LNCaP clone FGC (cell line): ENCODE results near the gene PACSIN2.

Experiments used
- DNase-seq: peaks from one replicate; pipeline ENCODE4 v3.0.0-alpha.2; 2011; ENCODE audit warnings: low read depth
- H3K4me3 ChIP-seq: 2 replicates; pipeline ENCODE4 v1.5.1; 2011; ENCODE audit warnings: mild to moderate bottlenecking, low read depth, low read length, control low read depth
- TF ChIP-seq, protein P1 (sequence below): IDR thresholded peaks from 2 replicates; pipeline ENCODE4 v1.5.1; 2012; ENCODE audit warnings: mild to moderate bottlenecking; ENCODE audit not compliant: control insufficient read depth, insufficient read depth; ENCODE audit errors: extremely low read depth

The PACSIN2 gene

GRCh38 chr22:42880815-42881214, 134.1 kb downstream of the PACSIN2 start:
- no peak for DNase-seq
- TF ChIP-seq, protein P1, sequence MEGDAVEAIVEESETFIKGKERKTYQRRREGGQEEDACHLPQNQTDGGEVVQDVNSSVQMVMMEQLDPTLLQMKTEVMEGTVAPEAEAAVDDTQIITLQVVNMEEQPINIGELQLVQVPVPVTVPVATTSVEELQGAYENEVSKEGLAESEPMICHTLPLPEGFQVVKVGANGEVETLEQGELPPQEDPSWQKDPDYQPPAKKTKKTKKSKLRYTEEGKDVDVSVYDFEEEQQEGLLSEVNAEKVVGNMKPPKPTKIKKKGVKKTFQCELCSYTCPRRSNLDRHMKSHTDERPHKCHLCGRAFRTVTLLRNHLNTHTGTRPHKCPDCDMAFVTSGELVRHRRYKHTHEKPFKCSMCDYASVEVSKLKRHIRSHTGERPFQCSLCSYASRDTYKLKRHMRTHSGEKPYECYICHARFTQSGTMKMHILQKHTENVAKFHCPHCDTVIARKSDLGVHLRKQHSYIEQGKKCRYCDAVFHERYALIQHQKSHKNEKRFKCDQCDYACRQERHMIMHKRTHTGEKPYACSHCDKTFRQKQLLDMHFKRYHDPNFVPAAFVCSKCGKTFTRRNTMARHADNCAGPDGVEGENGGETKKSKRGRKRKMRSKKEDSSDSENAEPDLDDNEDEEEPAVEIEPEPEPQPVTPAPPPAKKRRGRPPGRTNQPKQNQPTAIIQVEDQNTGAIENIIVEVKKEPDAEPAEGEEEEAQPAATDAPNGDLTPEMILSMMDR = no peak
- H3K4me3 ChIP-seq = no peak overlapping the region

DNA sequence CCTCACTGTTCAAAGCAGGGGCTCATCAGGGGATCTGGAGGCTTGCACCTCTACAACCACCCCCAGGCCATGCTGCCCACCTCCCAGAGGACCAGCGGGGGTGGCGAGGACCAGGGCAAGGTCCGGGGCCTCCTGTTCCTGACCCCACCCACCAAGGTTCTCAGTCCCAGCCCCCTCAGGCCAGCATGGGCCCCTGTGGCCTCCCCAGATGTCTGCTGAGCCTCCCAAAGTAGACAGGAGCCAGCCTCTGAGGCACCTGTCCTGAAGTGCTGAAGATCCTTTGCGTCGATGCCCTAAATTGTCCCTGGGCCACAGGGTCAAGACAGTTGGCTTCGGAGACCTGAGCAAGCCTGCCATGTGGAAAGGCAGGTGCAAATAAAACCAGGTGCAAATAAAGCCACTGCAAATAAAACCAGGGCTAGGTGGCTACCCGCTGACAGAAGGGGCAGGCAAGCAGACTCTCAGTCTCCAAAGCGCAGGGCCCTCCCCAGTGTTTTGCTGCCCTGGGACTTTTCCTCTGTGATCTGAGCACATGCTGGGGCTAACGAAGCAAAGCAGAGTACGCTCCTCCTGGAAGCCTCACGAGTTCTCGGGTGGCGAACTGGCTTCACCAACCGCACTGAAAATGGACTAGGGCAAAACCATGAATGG, 135.5 kb downstream of the PACSIN2 start:
- TF ChIP-seq, protein P1 = no peak
- no peak for DNase-seq

DNA sequence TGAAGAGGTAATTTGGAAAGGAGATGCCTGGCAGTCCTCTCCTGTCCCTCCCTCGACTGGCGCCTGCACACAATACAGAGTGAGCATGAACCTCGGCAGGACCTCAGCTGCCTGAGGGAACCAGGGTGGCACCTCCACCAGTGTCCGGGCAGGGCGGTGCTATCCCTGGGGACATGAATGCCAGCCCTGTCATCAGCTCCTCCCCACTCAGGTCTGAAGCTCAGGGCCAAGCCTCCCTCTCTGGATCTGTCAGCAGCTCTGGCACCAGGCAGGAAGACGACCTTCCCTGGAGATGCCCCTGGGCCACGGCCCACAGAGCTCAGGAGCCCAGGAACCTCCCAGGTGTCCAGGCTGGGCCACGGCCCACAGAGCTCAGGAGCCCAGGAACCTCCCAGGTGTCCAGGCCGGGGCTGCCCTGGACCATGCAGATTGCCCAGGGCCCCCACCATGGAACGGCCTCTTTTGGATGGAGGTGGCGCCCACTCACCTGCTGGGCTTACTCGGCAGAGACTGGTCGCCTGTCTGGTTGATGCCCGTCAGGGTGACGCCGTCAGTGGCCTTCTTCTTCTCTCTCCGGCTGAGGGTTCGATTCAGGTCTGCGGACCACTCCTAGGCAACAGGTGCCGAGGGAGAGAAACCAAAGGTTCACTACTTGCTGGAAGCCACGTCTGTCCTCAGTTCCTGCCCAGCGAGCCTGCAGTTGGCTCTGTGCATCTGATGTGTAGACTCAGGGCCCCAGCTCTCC, 136.2 kb downstream of the PACSIN2 start:
- H3K4me3 ChIP-seq = no peak overlapping the region
- TF ChIP-seq, protein P1 = no peak
- no peak for DNase-seq

More for the DNA sequence above, 135.5 kb downstream of the PACSIN2 start:
- no peak overlapping the region for H3K4me3 ChIP-seq

DNA sequence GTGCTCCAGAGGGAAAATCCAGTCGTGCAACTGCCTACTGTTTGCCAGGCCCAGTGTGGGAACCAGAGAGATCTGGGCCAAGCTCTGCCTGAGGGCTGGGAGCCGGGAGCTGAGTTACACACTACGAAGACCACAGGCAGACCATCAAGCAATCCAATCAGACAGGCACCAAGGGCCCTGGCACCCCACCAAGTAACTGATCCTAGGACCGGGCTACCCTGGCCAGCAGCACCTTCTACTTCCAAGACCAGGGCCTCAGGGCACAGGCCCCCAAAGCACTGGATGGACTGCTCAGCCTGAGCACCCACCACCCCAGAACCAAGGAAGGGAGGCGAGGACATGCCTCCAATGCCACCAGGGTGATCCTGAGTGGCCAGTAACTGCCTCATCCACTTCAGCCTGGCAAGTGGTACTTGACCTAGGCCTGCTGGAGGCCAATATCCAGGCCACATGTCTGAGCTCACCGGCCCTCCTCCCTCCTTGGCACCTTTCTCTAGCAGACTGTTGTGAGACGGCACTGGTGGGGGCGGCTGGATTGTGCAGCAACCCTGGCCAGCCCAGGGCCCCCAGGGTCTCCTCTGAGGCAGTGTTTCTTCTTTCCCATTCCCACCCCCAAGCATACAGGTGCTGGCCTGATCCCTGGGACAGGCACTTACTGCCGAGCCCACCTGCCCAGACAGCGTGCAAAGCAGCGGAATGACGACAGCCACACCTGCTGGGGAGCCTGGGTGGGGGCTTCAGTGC, 137.2 kb downstream of the PACSIN2 start:
- H3K4me3 ChIP-seq = no peak overlapping the region

DNA sequence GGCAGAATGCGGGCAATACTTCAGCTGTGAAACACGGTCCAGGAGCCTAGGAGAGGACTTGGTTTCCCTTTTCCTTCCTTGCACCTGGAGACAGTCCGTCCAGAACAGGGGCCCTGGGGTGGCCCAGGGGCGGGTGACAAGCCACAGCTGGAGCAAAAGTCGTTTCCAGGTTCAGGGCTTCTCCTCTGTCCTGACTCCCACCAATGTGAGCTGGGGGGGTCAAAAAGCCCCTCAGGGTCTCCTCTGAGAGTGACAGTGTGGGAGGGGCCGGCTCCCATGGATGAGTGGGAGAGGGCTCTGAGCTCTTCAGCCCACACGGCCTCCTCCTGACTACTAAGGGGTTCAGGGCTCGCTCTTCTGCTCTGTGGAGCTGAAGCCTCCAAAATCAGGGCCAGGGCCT, 137.8 kb downstream of the PACSIN2 start:
- no peak for DNase-seq
- no peak overlapping the region for H3K4me3 ChIP-seq
- TF ChIP-seq, protein P1 = no peak

More for the DNA sequence above, 137.2 kb downstream of the PACSIN2 start:
- DNase-seq = no peak
- TF ChIP-seq, protein P1 = no peak

- TF ChIP-seq, protein P1 = no peak
- no peak overlapping the region for H3K4me3 ChIP-seq
- DNase-seq = no peak
These were observed 138.9 kb downstream of the PACSIN2 start for GRCh38 chr22:42876041-42876440.
